ENCODE results near the gene LPIN3. TPM values are rescaled to one million over a fixed set of nuclear protein-coding genes. Genes with fewer than 3 reads are reported as not detected.

Gene LPIN3
- total RNA-seq, 1 experiment from 2014 or later: 3.8 TPM

- H4K8ac ChIP-seq (replicated peaks; ENCODE audit: insufficient read length, low read depth, low read length): no peak overlapping the region
- H2BK120ac ChIP-seq (ENCODE audit: low read depth, low read length, poor library complexity, severe bottlenecking): no peak overlapping the region
- TF ChIP-seq CTCF (conservative IDR thresholded peaks at IDR 0.05): no peak
- no peak overlapping the region for H2AK5ac ChIP-seq (ENCODE audit: insufficient read length, low read length)
- no peaks in the 10 kb centered on the region for H3K23me2 ChIP-seq (ENCODE audit: insufficient read length, low read depth, low read length, poor library complexity, severe bottlenecking)
- H3K9ac ChIP-seq (ENCODE audit: extremely low read depth, insufficient read length, low read length): no peak overlapping the region
- no peak overlapping the region for H2BK5ac ChIP-seq (ENCODE audit: insufficient read length, low read length)
- H3K27ac ChIP-seq (ENCODE audit: insufficient read length, low read depth, low read length): no peak overlapping the region
- no peaks in the 10 kb centered on the region for H4K20me1 ChIP-seq (ENCODE audit: control insufficient read depth, insufficient read depth, insufficient read length)
- H4K91ac ChIP-seq (ENCODE audit: insufficient read length, low read depth, low read length): no peak overlapping the region
- no peaks in the 10 kb centered on the region for H3K9me3 ChIP-seq (ENCODE audit: control insufficient read depth, low read depth, low read length)
- H4K5ac ChIP-seq (ENCODE audit: insufficient read length, low read depth, low read length): no peak overlapping the region
- H2BK12ac ChIP-seq (ENCODE audit: insufficient read length, low read depth, low read length): no peak overlapping the region
- no peak overlapping the region for H2AFZ ChIP-seq (ENCODE audit: low read length)
- no peaks in the 10 kb centered on the region for H3K27me3 ChIP-seq (ENCODE audit: insufficient read depth, low read length)
- no peaks in the 10 kb centered on the region for H3K36me3 Mint-ChIP-seq (ENCODE audit: insufficient read depth in 1 of 3, low read depth in 3 of 3)
- H3K27ac Mint-ChIP-seq: no peak overlapping the region
- no peak overlapping the region for H3K23ac ChIP-seq (ENCODE audit: insufficient read length, low read depth, low read length)
- H3K4me3 Mint-ChIP-seq: no peak overlapping the region
- H3T11ph ChIP-seq (ENCODE audit: low read length): no peak overlapping the region
- H3K4me1 ChIP-seq (ENCODE audit: insufficient read depth, low read length): peaks cover under 1% of the 10 kb centered on the region; the same call in 1 of the 2 replicates
- DNase-seq: no peak
- no peak overlapping the region for H2BK15ac ChIP-seq (ENCODE audit: low read depth, low read length)
- H3K18ac ChIP-seq (ENCODE audit: insufficient read length, low read depth, low read length): no peak overlapping the region
- H3K14ac ChIP-seq (ENCODE audit: insufficient read depth, low read length): no peak overlapping the region
- H3K27me3 Mint-ChIP-seq (ENCODE audit: low read depth): no peaks in the 10 kb centered on the region
- no peaks in the 10 kb centered on the region for H3K9me3 Mint-ChIP-seq
- peaks cover 22 to 23% of the 10 kb centered on the region in 2 experiments for H3K4me1 Mint-ChIP-seq
- no peak overlapping the region for H3K4ac ChIP-seq (ENCODE audit: low read depth, low read length)
- H2BK20ac ChIP-seq (ENCODE audit: low read depth, low read length, poor library complexity, severe bottlenecking): no peak overlapping the region
- WGBS (ENCODE audit: extremely low coverage, insufficient read length, low lambda C conversion rate): no CpG with 5 or more reads among the region's 2 CpGs
- H3K79me2 ChIP-seq (ENCODE audit: insufficient read depth, low read length): no peaks in the 10 kb centered on the region
- H3K4me2 ChIP-seq (ENCODE audit: insufficient read depth, insufficient read length, low read length): no peak overlapping the region
- no peak overlapping the region for H3K56ac ChIP-seq (ENCODE audit: insufficient read length, low read depth, low read length)
- H3K79me1 ChIP-seq (ENCODE audit: insufficient read depth, low read depth, low read length, poor library complexity, severe bottlenecking): no peaks in the 10 kb centered on the region
Observed at GRCh38 chr20:41293269-41294037, 47.2 kb upstream of the LPIN3 start.

All from H9 (cell line).